PC-9 (cell line): ENCODE results near the gene OSM. TPM values are rescaled to one million over a fixed set of nuclear protein-coding genes. Genes with fewer than 3 reads are reported as not detected.

Experiments used
- BruUV-seq: library from RNA; stranded (reverse); fragments of 400-500 nt; replicated peaks from 2 replicates; lab custom pipeline; 2021; lab: Mats Ljungman, UMichigan
- CTCF ChIA-PET: fragments of 300-600 bp; sonication (Branson Sonifier 250); formaldehyde crosslinking; loops from one replicate; lab custom pipeline; 2022; ENCODE audit warnings: antibody characterized with exemption; lab: Charles Lee
- POLR2A ChIA-PET: fragments of 300-600 bp; sonication (Branson Sonifier 250); formaldehyde crosslinking; loops from one replicate; lab custom pipeline; 2022; ENCODE audit warnings: antibody characterized with exemption; ENCODE audit not compliant: unreplicated experiment; lab: Charles Lee
- DNase-seq, 2 experiments: peaks; one replicate each; pipeline versions ENCODE4 v3.0.0 to v3.0.0-alpha.2; 2015 to 2022; ENCODE audit warnings: mixed read lengths in 1 of 2
- H2AFZ ChIP-seq: fragments of 200-600 bp; sonication (generic); 2 replicates; pipeline ENCODE4 v1.8.1; 2017; ENCODE audit warnings: antibody characterized with exemption
- H3F3A ChIP-seq: fragments of 200-600 bp; sonication (generic); 2 replicates; pipeline ENCODE4 v1.8.1; 2017; ENCODE audit warnings: antibody characterized with exemption, mild to moderate bottlenecking, low read depth; ENCODE audit not compliant: insufficient read depth
- H3K27ac ChIP-seq: fragments of 200-600 bp; sonication (generic); 2 replicates; pipeline ENCODE4 v1.6.1; 2016; ENCODE audit warnings: mixed run types
- H3K27me3 ChIP-seq: fragments of 200-600 bp; sonication (generic); 2 replicates; pipeline ENCODE4 v1.6.1; 2016; ENCODE audit warnings: low read depth, mixed run types; ENCODE audit not compliant: insufficient read depth
- H3K36me3 ChIP-seq: fragments of 200-600 bp; sonication (generic); 2 replicates; pipeline ENCODE4 v1.6.1; 2016; ENCODE audit warnings: low read depth, mixed run types
- H3K4me1 ChIP-seq: fragments of 200-600 bp; sonication (generic); replicated peaks from 2 replicates; pipeline ENCODE4 v1.6.1; 2016; ENCODE audit warnings: mixed run types; ENCODE audit not compliant: insufficient read depth
- H3K4me2 ChIP-seq: fragments of 200-600 bp; sonication (generic); 2 replicates; pipeline ENCODE4 v1.6.1; 2017; ENCODE audit warnings: mixed run types
- H3K4me3 ChIP-seq: fragments of 200-600 bp; sonication (generic); 2 replicates; pipeline ENCODE4 v1.6.1; 2016; ENCODE audit warnings: mixed run types
- H3K79me2 ChIP-seq: fragments of 200-600 bp; sonication (generic); 2 replicates; pipeline ENCODE4 v1.6.1; 2017; ENCODE audit warnings: low read depth, mixed run types
- H3K9me2 ChIP-seq: fragments of 200-600 bp; sonication (generic); 2 replicates; pipeline ENCODE4 v1.8.1; 2017; ENCODE audit warnings: mild to moderate bottlenecking; ENCODE audit not compliant: insufficient read depth
- H3K9me3 ChIP-seq: fragments of 200-600 bp; sonication (generic); 2 replicates; pipeline ENCODE4 v1.8.1; 2016; ENCODE audit warnings: low read depth; ENCODE audit not compliant: insufficient read depth
- H4K20me1 ChIP-seq: fragments of 200-600 bp; sonication (generic); 2 replicates; pipeline ENCODE4 v1.8.1; 2017; ENCODE audit not compliant: insufficient read depth
- EZH2 ChIP-seq: fragments of 200-600 bp; sonication (generic); IDR thresholded peaks from 2 replicates; pipeline ENCODE4 v1.8.0; 2017; ENCODE audit warnings: antibody characterized with exemption, low read depth
- intact Hi-C: fragments of 100-400 bp; cut with micrococcal nuclease; formaldehyde crosslinking; loops from one replicate; pipeline ENCODE4 v1.10.0; 2022; ENCODE audit not compliant: unreplicated experiment
- total RNA-seq: library from RNA; stranded (reverse); gene quantifications from 2 replicates; pipeline ENCODE4 v1.2.3, GENCODE V29; 2021
- TF ChIP-seq, protein P1 (sequence below): fragments of 200-600 bp; sonication (generic); conservative IDR thresholded peaks from 2 replicates; pipeline ENCODE4 v1.6.1; 2017; ENCODE audit warnings: mixed run types, antibody characterized with exemption, mild to moderate bottlenecking, moderate library complexity

OSM gene
- total RNA-seq, 1 experiment from 2014 or later: not detected

DNA sequence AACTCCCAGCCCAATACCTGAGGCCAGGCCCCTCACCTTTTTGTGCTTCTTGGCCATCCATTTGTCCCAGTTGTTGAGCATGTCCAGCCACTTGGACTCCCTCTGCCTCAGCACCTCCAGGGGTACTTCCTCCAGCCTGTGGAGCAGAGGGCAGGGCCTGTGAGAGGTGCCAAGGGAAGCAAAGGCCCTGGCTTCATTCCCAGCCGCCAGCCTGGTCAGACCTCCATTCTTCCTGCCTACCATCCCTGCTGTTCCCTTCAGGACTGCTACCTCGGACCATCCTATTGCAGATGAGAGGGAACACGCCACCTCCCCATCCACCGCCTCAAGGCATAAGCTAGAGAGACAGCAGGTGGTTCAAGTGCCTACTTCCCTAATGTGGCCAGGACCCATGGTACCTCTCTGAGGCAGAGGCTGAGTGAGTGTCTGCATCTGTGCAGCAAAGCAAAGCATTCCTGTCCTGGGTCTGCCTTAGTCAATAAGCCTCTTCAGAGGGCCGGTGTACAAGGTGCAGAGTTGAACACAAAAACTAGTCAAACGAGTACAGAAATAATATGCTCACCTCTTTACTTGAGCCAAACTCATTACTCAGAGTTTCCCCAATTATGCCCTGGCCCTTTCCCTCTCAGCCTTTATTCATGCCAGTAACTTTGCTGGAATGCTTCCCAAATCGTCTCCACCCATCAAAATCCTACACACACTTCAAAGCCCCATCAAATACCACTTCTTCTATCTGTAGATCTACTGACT, 38.0 kb upstream of the OSM start:
- Histone ChIP-seq H3K4me1 (peaks cover 96% of the 10 kb centered on the region), H3F3A (peaks cover 76% of the 10 kb centered on the region), H4K20me1 (no peaks in the 10 kb centered on the region), H3K36me3 (peaks cover 16% of the 10 kb centered on the region), H3K27me3 (no peaks in the 10 kb centered on the region), H2AFZ (no peak overlapping the region), H3K4me3 (peak overlapping the region; percentile 16; the same call in 1 of the 2 replicates), H3K27ac (peak overlapping the region; percentile 95), H3K9me3 (no peaks in the 10 kb centered on the region), H3K4me2 (peak overlapping the region; percentile 75), H3K9me2 (no peaks in the 10 kb centered on the region), H3K79me2 (peaks cover 73% of the 10 kb centered on the region)
- ChIA-PET POLR2A (interaction anchor here (0.6 kb wide), 2 partner anchors 22 to 542 kb away, joined by 4 to 5 read pairs; partner anchors contain the start of gene TBC1D10A), CTCF (no interaction called here)
- BruUV-seq: no TSS peak
- intact Hi-C loops: no loop called here
- DNase-seq: peak; percentile 62 to 97
- no peak for TF ChIP-seq EZH2
- TF ChIP-seq, protein P1, sequence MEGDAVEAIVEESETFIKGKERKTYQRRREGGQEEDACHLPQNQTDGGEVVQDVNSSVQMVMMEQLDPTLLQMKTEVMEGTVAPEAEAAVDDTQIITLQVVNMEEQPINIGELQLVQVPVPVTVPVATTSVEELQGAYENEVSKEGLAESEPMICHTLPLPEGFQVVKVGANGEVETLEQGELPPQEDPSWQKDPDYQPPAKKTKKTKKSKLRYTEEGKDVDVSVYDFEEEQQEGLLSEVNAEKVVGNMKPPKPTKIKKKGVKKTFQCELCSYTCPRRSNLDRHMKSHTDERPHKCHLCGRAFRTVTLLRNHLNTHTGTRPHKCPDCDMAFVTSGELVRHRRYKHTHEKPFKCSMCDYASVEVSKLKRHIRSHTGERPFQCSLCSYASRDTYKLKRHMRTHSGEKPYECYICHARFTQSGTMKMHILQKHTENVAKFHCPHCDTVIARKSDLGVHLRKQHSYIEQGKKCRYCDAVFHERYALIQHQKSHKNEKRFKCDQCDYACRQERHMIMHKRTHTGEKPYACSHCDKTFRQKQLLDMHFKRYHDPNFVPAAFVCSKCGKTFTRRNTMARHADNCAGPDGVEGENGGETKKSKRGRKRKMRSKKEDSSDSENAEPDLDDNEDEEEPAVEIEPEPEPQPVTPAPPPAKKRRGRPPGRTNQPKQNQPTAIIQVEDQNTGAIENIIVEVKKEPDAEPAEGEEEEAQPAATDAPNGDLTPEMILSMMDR: no peak

DNA sequence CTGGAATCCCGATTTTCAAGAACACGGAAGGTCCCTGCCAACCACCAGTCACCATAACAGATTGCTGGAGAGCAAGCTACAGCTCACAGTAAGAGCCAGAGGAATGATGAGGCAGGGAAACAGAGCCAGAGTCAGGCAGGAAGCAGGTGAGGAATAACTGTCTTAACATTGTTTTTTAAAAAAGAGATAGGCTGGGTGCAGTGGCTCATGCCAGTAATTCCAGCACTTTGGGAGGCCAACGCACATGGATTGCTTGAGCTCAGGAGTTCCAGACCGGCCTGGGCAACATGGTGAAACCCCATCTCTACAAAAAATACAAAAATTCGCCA, 36.1 kb upstream of the OSM start:
- Histone ChIP-seq H3K79me2 (peaks cover 63% of the 10 kb centered on the region), H3K27ac (peak overlapping the region; percentile 95), H3K27me3 (no peaks in the 10 kb centered on the region), H3K9me2 (no peaks in the 10 kb centered on the region), H3F3A (peaks cover 91% of the 10 kb centered on the region), H3K36me3 (peaks cover 16% of the 10 kb centered on the region), H3K9me3 (no peaks in the 10 kb centered on the region), H2AFZ (no peak overlapping the region), H3K4me3 (no peak overlapping the region; the same call in 1 of the 2 replicates), H3K4me2 (peak overlapping the region; percentile 75), H3K4me1 (peaks cover 97% of the 10 kb centered on the region), H4K20me1 (no peaks in the 10 kb centered on the region)
- no peak for TF ChIP-seq EZH2
- TF ChIP-seq, protein P1: no peak
- no TSS peak for BruUV-seq
- intact Hi-C loops: loop anchor here (1.0 kb wide), 1 partner anchor 11 kb away; no protein-coding TSS in a partner anchor
- POLR2A ChIA-PET: interaction anchor here (0.7 kb wide), 1 partner anchor 10 kb away, joined by 4 read pairs; no protein-coding TSS in a partner anchor
- DNase-seq: no peak
- CTCF ChIA-PET: interaction anchor here (0.8 to 1.4 kb wide), 2 partner anchors 15 to 24 kb away, joined by 3 to 8 read pairs; partner anchors contain the start of gene TBC1D10A

- H2AFZ ChIP-seq: no peak overlapping the region
- H3F3A ChIP-seq: peaks cover 88% of the 10 kb centered on the region
- no peaks in the 10 kb centered on the region for H4K20me1 ChIP-seq
- peak; percentile 82 to 95 for DNase-seq
- CTCF ChIA-PET: interaction anchor here (0.6 to 1.4 kb wide), 3 partner anchors 14 to 28 kb away, joined by 3 to 8 read pairs (median 8); partner anchors contain the start of gene TBC1D10A
- no peaks in the 10 kb centered on the region for H3K27me3 ChIP-seq
- H3K36me3 ChIP-seq: peaks cover 16% of the 10 kb centered on the region
- intact Hi-C loops: loop anchor here (1.0 kb wide), 1 partner anchor 11 kb away; no protein-coding TSS in a partner anchor
- no peak overlapping the region; the same call in 1 of the 2 replicates for H3K4me3 ChIP-seq
- no TSS peak for BruUV-seq
- H3K79me2 ChIP-seq: peaks cover 62% of the 10 kb centered on the region
- H3K9me3 ChIP-seq: no peaks in the 10 kb centered on the region
- POLR2A ChIA-PET: interaction anchor here (0.6 to 0.7 kb wide), 2 partner anchors 10 to 104 kb away, joined by 4 read pairs; no protein-coding TSS in a partner anchor
- H3K4me1 ChIP-seq: peaks cover 97% of the 10 kb centered on the region
- TF ChIP-seq EZH2: no peak
- TF ChIP-seq, protein P1: no peak
- peak overlapping the region; percentile 95 for H3K27ac ChIP-seq
- peak overlapping the region; percentile 75 for H3K4me2 ChIP-seq
- no peaks in the 10 kb centered on the region for H3K9me2 ChIP-seq
Measured at GRCh38 chr22:30301995-30302809, 35.6 kb upstream of the OSM start.
